ENCODE measurements around the gene TEDC1. TPM values are rescaled to one million over a fixed set of nuclear protein-coding genes. Genes with fewer than 3 reads are reported as not detected.

TEDC1 gene
- polyA plus RNA-seq, 3 donors: 6.0 to 10.5 (median 9.3) TPM

- no peak for DNase-seq (ENCODE audit: extremely low read depth in 1 of 11, low read depth in 9 of 11, low spot score in 4 of 11)
Observed at GRCh38 chr14:105455086-105455640, 35.9 kb upstream of the TEDC1 start.

GRCh38 chr14:105455766-105456660 is 35.0 kb upstream of the TEDC1 start:
- no peak for DNase-seq (ENCODE audit: extremely low read depth in 1 of 11, low read depth in 9 of 11, low spot score in 4 of 11)

- DNase-seq (ENCODE audit: extremely low read depth in 1 of 11, low read depth in 9 of 11, low spot score in 4 of 11): no peak
Observed at GRCh38 chr14:105456736-105457617, 34.1 kb upstream of the TEDC1 start.

GRCh38 chr14:105458010-105458409 is 33.0 kb upstream of the TEDC1 start:
- no peak for DNase-seq (ENCODE audit: extremely low read depth in 1 of 11, low read depth in 9 of 11, low spot score in 4 of 11)

- DNase-seq (ENCODE audit: extremely low read depth in 1 of 11, low read depth in 9 of 11, low spot score in 4 of 11): no peak
Observed at GRCh38 chr14:105458571-105458970, 32.5 kb upstream of the TEDC1 start.

GRCh38 chr14:105460116-105460515 is 30.9 kb upstream of the TEDC1 start:
- DNase-seq (ENCODE audit: extremely low read depth in 1 of 11, low read depth in 9 of 11, low spot score in 4 of 11): no peak

- DNase-seq (ENCODE audit: extremely low read depth in 1 of 11, low read depth in 9 of 11, low spot score in 4 of 11): no peak
Observed at GRCh38 chr14:105460616-105461015, 30.4 kb upstream of the TEDC1 start.

- DNase-seq (ENCODE audit: extremely low read depth in 1 of 11, low read depth in 9 of 11, low spot score in 4 of 11): no peak
Observed at GRCh38 chr14:105461903-105462302, 29.1 kb upstream of the TEDC1 start.

- DNase-seq (ENCODE audit: extremely low read depth in 1 of 11, low read depth in 9 of 11, low spot score in 4 of 11): no peak
Observed at GRCh38 chr14:105464501-105464900, 26.5 kb upstream of the TEDC1 start.

GRCh38 chr14:105465209-105466031 is 25.6 kb upstream of the TEDC1 start:
- no peak for DNase-seq (ENCODE audit: extremely low read depth in 1 of 11, low read depth in 9 of 11, low spot score in 4 of 11)

- no peak for DNase-seq (ENCODE audit: extremely low read depth in 1 of 11, low read depth in 9 of 11, low spot score in 4 of 11)
Observed at GRCh38 chr14:105466531-105467248, 24.4 kb upstream of the TEDC1 start.

GRCh38 chr14:105467249-105467941 is 23.7 kb upstream of the TEDC1 start:
- DNase-seq (ENCODE audit: extremely low read depth in 1 of 11, low read depth in 9 of 11, low spot score in 4 of 11): no peak

- no peak for DNase-seq (ENCODE audit: extremely low read depth in 1 of 11, low read depth in 9 of 11, low spot score in 4 of 11)
Observed at GRCh38 chr14:105467942-105468471, 23.0 kb upstream of the TEDC1 start.

- no peak for DNase-seq (ENCODE audit: extremely low read depth in 1 of 11, low read depth in 9 of 11, low spot score in 4 of 11)
Observed at GRCh38 chr14:105468621-105469241, 22.3 kb upstream of the TEDC1 start.

GRCh38 chr14:105469456-105470349 is 21.3 kb upstream of the TEDC1 start:
- DNase-seq (ENCODE audit: extremely low read depth in 1 of 11, low read depth in 9 of 11, low spot score in 4 of 11): no peak

Measured in renal cortex interstitium (tissue), 11 donors.